ENCODE measurements around the gene SCP2.

SCP2 gene

DNA sequence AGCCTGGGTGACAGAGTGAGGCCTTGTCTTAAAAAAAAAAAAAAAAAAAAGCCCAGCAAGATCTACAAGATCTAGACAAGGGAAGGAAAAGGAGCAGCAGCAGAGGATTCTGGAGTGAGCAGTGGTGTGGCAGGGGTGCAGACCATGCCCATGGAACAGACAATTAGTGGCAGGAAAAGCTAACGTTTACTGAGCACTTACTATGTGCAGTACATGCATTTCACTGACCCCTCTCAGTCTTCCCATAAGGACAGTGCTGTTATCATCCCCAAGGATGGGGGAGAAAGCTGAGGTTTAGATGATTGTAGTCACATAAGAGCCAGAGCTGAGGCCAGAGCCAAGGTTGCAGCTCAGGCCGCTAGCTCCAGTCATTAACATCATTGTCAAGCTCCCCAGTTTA is 140.8 kb downstream of the SCP2 start:
- DNase-seq (ENCODE audit: low spot score): no peak

- no peak for DNase-seq (ENCODE audit: low spot score)
These were observed 141.4 kb downstream of the SCP2 start for GRCh38 chr1:53068314-53069099.

DNA sequence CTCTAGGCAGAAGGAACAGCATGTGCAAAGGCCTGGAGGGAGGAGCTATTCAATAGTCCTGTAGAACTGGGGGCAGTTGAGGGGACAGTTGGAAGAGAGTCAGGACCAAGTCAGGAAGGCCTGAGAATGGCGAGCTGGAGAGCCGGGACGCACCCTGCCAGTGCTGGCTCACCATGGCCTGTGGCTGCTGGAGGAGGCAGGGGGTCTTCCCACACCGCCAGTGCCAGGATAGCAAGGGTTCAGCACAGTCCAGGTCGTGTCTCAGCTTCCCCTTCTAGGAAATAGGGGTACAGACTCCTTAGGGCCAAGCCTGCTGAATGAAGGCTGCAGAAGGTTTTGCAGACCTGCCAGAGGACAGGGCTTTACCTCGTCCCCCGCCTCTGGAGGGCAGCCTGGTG is 142.2 kb downstream of the SCP2 start:
- DNase-seq (ENCODE audit: low spot score): no peak

- no peak for DNase-seq (ENCODE audit: low spot score)
These were observed 142.7 kb downstream of the SCP2 start for GRCh38 chr1:53069663-53070327.

DNA sequence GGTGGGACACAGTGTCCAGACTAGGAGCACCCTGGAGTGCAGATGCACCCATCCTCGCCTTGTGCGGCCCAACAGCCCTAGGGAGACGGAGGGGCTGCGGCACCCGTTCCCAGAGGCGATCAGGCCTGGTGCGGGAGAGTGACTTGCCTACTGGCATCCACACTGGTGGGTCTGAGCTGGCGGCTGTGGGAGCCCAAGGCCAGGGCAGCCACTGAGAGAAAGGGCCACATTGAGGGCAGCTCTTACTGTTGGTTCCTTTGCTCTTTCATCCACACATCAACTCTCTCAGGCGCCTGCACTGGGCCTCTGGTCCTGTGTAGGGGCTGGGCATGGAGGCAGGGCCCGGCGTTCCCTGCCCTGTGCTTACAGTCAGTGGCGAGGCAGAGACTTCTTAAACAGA is 143.5 kb downstream of the SCP2 start:
- DNase-seq (ENCODE audit: low spot score): no peak

GRCh38 chr1:53071167-53071865 is 144.2 kb downstream of the SCP2 start:
- no peak for DNase-seq (ENCODE audit: low spot score)

DNA sequence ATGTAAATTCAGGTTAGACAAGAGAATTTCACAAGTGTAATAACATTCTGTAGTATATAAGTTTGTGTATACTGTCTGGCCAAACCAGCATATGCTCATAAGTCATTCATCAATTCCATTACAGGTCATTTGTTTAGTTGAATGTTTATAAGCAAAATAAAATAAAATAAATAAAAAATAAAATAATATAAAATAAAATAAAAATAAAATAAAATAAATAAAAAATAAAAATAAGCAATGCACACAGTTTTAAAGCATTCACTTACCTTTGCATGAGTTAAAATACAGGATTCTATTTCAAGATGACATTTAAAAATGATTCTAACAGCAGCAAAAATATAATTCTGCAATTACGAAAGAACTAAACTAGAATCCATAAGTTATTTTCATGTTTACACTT is 144.8 kb downstream of the SCP2 start:
- DNase-seq (ENCODE audit: low spot score): no peak

DNA sequence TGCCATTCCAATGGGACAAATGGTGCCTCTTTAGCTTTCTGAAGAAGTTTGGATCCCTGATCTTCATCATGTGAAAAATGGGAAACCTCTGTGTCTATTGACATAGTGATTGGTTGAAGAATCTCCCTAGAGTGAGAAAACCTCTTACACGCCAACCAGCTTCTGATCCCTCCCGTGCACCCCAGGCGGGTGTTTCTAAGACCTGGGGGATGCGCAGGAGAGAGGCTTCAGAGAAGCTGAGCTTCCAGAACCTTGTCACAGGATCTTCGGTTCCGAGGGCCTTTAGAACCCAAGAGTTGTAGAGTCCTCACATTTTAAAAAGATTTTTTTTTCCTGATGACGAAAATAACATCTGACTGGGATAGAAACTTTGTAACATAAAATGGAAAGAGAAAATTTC is 146.2 kb downstream of the SCP2 start:
- no peak for DNase-seq (ENCODE audit: low spot score)

- no peak for DNase-seq (ENCODE audit: low spot score)
These were observed 146.8 kb downstream of the SCP2 start for GRCh38 chr1:53073868-53074311.

GRCh38 chr1:53074313-53075154 is 147.5 kb downstream of the SCP2 start:
- DNase-seq (ENCODE audit: low spot score): no peak

DNA sequence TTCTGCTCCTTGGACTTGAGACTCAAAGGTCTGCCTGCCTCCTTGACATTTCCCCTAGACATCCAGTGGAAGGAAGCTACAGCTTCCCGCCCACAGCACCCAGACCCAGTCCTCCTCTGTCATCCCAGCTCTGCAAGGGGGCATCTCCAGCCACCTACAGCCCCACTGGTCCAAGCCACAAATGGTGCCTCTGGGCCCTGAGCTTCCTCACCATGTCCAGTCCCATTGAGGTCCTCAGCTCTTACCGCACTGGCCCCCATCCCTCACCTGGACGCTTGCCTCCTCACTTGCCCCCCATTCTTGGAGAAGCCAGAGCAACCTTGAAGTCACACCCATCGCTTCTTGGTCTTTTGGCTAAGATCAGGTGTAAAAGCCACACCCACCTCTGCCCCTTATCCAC is 148.1 kb downstream of the SCP2 start:
- DNase-seq (ENCODE audit: low spot score): no peak

DNA sequence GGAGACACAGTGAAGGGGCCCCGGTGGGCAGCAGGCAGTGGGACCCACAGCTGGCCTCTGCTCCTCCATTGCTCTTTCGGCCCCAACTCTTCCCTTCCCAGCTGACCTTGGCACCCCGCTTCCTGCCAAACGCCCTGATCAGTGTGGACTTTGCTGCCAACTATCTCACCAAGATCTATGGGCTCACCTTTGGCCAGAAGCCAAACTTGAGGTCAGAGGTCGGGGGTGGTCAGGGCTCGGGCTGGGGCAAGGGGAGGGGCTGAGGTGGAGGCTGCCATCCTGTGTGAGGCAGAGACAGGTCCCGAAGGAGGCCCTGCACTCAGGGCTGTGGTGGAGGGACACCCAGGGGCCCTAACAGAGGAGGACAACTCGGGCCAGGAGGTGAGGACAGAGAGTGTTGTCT is 148.7 kb downstream of the SCP2 start:
- no peak for DNase-seq (ENCODE audit: low spot score)

GRCh38 chr1:53076165-53076564 is 149.1 kb downstream of the SCP2 start:
- no peak for DNase-seq (ENCODE audit: low spot score)

DNA sequence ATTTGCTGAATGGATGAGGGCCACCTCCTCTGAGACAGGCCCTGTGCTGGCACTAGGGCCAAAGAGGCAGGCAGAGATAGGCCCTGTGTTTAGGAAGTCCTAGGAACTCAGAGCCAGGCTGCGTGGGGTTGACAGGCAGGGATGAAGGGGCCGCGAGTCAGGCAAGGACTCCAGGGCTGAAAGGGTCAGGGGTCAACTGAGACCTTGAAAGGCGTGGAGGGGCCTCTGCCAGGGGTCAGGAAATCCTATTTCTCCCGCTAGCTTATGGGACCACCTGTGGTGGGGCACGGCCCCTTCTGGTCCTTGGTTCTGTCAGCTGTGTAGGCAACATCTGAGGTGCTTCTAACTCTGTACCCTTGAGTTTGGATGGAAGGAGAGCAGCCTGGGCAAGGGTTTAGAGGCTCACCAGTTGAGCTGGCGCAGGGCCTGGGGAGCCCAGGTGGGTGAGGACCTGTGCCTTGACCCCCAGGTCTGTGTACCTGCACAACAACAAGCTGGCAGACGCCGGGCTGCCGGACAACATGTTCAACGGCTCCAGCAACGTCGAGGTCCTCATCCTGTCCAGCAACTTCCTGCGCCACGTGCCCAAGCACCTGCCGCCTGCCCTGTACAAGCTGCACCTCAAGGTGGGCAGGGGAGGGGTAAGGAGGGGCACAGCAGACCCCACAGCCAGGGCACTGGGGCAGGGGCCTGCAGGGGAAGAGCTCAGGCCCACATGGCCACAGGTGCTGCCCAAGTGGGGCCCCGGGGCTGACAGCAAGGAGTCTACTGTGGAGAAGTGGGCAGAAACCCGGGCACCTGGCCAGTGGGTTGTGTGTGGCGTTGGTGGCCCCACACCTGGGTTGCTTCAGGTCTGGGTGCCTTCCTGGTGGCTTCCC is 149.9 kb downstream of the SCP2 start:
- DNase-seq (ENCODE audit: low spot score): no peak

DNA sequence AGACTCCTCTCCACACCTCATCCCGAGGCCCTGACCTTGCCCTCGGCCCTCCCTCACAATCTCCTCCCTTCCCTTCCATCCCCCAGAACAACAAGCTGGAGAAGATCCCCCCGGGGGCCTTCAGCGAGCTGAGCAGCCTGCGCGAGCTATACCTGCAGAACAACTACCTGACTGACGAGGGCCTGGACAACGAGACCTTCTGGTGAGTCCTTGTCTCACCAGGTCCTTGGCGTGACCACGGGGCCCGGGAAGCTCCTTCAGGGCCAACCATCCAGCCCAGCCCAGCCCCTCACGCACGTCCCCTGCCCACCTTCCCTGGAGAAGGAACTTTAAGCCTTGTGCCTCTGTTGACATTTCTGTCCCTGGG is 150.5 kb downstream of the SCP2 start:
- DNase-seq (ENCODE audit: low spot score): no peak

DNA sequence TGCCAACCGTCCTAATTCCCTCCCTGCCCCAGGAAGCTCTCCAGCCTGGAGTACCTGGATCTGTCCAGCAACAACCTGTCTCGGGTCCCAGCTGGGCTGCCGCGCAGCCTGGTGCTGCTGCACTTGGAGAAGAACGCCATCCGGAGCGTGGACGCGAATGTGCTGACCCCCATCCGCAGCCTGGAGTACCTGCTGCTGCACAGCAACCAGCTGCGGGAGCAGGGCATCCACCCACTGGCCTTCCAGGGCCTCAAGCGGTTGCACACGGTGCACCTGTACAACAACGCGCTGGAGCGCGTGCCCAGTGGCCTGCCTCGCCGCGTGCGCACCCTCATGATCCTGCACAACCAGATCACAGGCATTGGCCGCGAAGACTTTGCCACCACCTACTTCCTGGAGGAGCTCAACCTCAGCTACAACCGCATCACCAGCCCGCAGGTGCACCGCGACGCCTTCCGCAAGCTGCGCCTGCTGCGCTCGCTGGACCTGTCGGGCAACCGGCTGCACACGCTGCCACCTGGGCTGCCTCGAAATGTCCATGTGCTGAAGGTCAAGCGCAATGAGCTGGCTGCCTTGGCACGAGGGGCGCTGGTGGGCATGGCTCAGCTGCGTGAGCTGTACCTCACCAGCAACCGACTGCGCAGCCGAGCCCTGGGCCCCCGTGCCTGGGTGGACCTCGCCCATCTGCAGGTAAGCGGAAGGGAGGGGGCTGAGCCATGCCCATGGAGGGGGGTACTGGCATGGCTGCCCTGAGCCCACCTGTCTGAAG is 151.4 kb downstream of the SCP2 start:
- DNase-seq (ENCODE audit: low spot score): no peak

GRCh38 chr1:53079251-53079650 is 152.2 kb downstream of the SCP2 start:
- DNase-seq (ENCODE audit: low spot score): no peak

DNA sequence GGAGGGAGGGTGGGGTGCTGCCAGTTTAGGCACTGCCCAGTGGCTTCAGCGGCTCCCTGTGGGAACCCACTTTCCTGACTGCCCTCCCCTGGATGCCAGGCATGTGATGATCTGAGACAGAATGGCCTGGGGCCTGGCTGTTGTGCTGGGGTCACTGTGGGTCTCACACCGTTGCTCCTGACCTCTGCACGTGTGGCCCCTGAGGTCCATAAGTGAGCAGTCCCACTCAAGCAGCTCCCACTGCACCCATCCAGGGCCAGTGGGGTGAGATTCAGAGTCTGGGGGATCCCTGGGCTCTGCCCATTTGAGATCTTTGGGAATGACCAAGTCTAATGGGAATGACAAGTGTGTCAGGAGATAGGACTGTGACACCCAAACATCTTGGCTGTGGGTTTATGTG is 153.0 kb downstream of the SCP2 start:
- DNase-seq (ENCODE audit: low spot score): no peak

DNA sequence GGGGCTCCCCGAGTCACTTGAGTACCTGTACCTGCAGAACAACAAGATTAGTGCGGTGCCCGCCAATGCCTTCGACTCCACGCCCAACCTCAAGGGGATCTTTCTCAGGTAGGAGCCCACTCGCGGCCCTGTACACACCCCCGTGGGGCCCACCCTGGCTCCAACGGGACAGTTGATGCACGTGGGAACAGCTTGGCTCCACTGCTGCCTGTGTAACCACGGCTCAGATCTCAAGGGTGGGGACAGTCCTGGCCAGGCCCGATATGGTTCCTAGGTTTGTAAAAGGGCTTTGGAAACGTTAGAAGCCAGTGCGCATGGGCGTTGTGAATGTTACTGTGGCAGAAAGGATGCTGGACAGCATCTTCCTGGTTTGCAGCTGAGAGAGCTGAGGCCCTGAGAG is 153.7 kb downstream of the SCP2 start:
- DNase-seq (ENCODE audit: low spot score): no peak

DNA sequence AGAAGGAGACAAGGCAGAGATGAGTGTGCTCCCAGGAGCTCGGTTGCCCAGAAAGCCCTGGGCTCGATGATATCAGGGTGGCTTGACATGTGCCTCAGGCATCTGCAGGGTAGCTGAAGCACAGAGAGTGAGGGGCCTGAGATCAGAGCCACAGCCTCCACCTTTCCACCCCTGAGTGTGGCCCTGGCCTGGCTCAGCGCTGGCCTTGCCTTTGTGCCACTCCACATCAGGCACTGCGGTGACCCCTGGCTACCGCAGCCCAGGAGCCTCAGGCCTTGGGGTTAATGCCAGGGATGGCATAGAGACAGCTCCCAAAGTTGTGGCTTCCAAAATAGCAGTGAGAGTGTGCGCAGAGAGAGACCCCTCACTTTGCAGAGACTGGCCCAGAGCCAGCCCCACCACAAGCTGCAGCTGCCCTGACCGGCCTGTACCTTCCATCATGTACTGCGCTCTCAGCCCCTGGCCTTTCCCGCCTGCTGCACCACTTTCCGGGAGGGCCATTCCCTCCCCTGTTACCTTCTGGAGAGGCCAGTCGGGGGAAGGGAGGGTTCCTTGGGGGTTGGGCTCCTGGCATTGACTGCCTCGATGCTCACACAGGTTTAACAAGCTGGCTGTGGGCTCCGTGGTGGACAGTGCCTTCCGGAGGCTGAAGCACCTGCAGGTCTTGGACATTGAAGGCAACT is 154.4 kb downstream of the SCP2 start:
- DNase-seq (ENCODE audit: low spot score): no peak

Data from HuH-7.5 (cell line).